Pancreas (tissue), 10 donors: ENCODE results near the gene KRT4. TPM values are rescaled to one million over a fixed set of nuclear protein-coding genes. Genes with fewer than 3 reads are reported as not detected.

ENCODE experiments used
- ATAC-seq, 4 donors: fragments of 200-7000 bp; cut with Tn5 transposase; one replicate each; pipeline versions ENCODE4 v1.8.0 to v1.9.1; 2020; ENCODE audit warnings: mild to moderate bottlenecking in 4 of 4, moderate library complexity in 4 of 4
- DNase-seq, 6 donors: peaks; one replicate each; pipeline ENCODE4 v3.0.0-alpha.2; 2020
- FAIRE-seq: peaks from 2 replicates; lab custom pipeline; 2012; peaks lifted over from hg19 to GRCh38; lab: Jason Lieb, UNC
- H3K27ac ChIP-seq, 4 donors: fragments of 200-600 bp; sonication (generic); 1 replicate in 3 of 4; 2 replicates in 1 of 4; pipeline versions ENCODE4 v1.5.0 to v1.8.0; 2020
- H3K27me3 ChIP-seq, 4 donors: fragments of 200-600 bp; one replicate each; pipeline ENCODE4 v1.8.0; 2021
- H3K36me3 ChIP-seq, 3 donors: fragments of 200-600 bp; sonication (generic) in 1 of 3; one replicate each; pipeline versions ENCODE4 v1.5.0 to v1.8.0; 2020 to 2021
- H3K4me1 ChIP-seq, 3 donors: fragments of 200-600 bp; one replicate each; pipeline ENCODE4 v1.8.0; 2021
- H3K4me3 ChIP-seq, 4 donors: fragments of 200-600 bp; sonication (generic) in 2 of 4; one replicate each; pipeline versions ENCODE4 v1.5.0 to v1.8.0; 2020 to 2021
- H3K9me3 ChIP-seq, 4 donors: fragments of 200-600 bp; one replicate each; pipeline ENCODE4 v1.8.0; 2021
- CTCF ChIP-seq, 4 donors: fragments of 200-600 bp; sonication (generic) in 3 of 4; IDR thresholded peaks; one replicate each; pipeline versions ENCODE4 v1.5.0 to v1.8.0; 2021; ENCODE audit warnings: antibody characterized with exemption in 4 of 4
- WGBS, 2 donors: extraction: QIAGEN DNeasy Blood & Tissue Kit; methylation state at CpG; one replicate each; pipeline ENCODE4 v1.1.7; 2013; 5-methylcytosine and 5-hydroxymethylcytosine counted together
- intact Hi-C, 3 donors: fragments of 100-400 bp; cut with DNase I; formaldehyde crosslinking; loops; one replicate each; pipeline versions ENCODE4 v1.11.1 to v1.14.2; 2022
- polyA plus RNA-seq, 2 donors: library from polyadenylated mRNA; stranded (reverse); fragments of 200-250 nt; gene quantifications; one replicate each; pipeline ENCODE4 v1.2.3, GENCODE V29; 2013
- total RNA-seq, 6 donors: library from RNA; stranded (reverse); fragmentation: NEBNext Ultra II Directional in 4 of 6; extraction: Animal tissue kit (Norgen Biotek cat#: 25700) in 4 of 6; gene quantifications; one replicate each; pipeline versions ENCODE4 v1.2.1 to v1.2.4, GENCODE V29; 2021 to 2023
- donor health status: healthy with polysubstance abuse.
- donor health status: DM: no; HTN: no; CAD: no; lungs with moderate emphysema.
- donor health status: DM: no; HTN: no; CAD: no.
- donor health status: control.
- donor health status: control.
- donor health status: Bipolar disorder and iron deficiency.
- donor health status: DM: yes; HTN: yes; CAD: no.
- donor health status: DM: no; HTN: no; CAD: no.
- donor health status: DM: no; HTN: no; CAD: no.
- donor health status: DM: yes; HTN: yes; CAD: no.

The KRT4 gene
- total and polyA plus RNA-seq, 8 donors, result 0.09 to 1.9 (median 0.26) TPM; not detected in 1

- H3K9me3 ChIP-seq, result no peaks in the 10 kb centered on the region
- intact Hi-C loops, result no loop called here
- DNase-seq (no peak), FAIRE-seq (no peak), ATAC-seq (no peak)
- no peaks in the 10 kb centered on the region for H3K4me1 ChIP-seq
- no peaks in the 10 kb centered on the region for H3K36me3 ChIP-seq
- no peak for TF ChIP-seq CTCF (IDR thresholded peaks at IDR 0.05)
- no peaks in the 10 kb centered on the region for H3K27me3 ChIP-seq
- WGBS, 2 donors, result 62 to 68% methylated on average over 16 of the region's 16 CpGs
- H3K4me3 ChIP-seq, result no peak overlapping the region
- H3K27ac ChIP-seq, result no peak overlapping the region
These were observed 9.0 kb upstream of the KRT4 start for GRCh38 chr12:52822771-52823510.

- no peak overlapping the region for H3K27ac ChIP-seq
- intact Hi-C loops, result no loop called here
- no peaks in the 10 kb centered on the region for H3K9me3 ChIP-seq
- DNase-seq (no peak), ATAC-seq (peak in 3 of 4 donors; percentile 34 to 59 (median 36)), FAIRE-seq (no peak)
- no peak for TF ChIP-seq CTCF (IDR thresholded peaks at IDR 0.05)
- H3K4me1 ChIP-seq, result no peaks in the 10 kb centered on the region
- WGBS, 2 donors, result 71 to 78% methylated on average over 10 of the region's 10 CpGs
- H3K4me3 ChIP-seq, result no peak overlapping the region
- H3K27me3 ChIP-seq, result no peaks in the 10 kb centered on the region
- H3K36me3 ChIP-seq, result no peaks in the 10 kb centered on the region
These were observed 8.1 kb upstream of the KRT4 start for GRCh38 chr12:52821826-52822660.

GRCh38 chr12:52821071-52821730, 7.3 kb upstream of the KRT4 start:
- WGBS, 2 donors, result 64 to 81% methylated on average over 4 of the region's 4 CpGs
- ATAC-seq, result no peak
- no peaks in the 10 kb centered on the region for H3K9me3 ChIP-seq
- DNase-seq, result no peak
- no peak for FAIRE-seq
- H3K27me3 ChIP-seq, result no peaks in the 10 kb centered on the region
- H3K4me3 ChIP-seq, result no peak overlapping the region
- intact Hi-C loops, result no loop called here
- H3K4me1 ChIP-seq, result no peaks in the 10 kb centered on the region
- no peak overlapping the region for H3K27ac ChIP-seq
- H3K36me3 ChIP-seq, result no peaks in the 10 kb centered on the region
- no peak for TF ChIP-seq CTCF (IDR thresholded peaks at IDR 0.05)

- no peak for TF ChIP-seq CTCF (IDR thresholded peaks at IDR 0.05)
- ATAC-seq, result no peak
- Histone ChIP-seq H3K27ac (no peak overlapping the region), H3K9me3 (no peaks in the 10 kb centered on the region), H3K27me3 (no peaks in the 10 kb centered on the region), H3K36me3 (no peaks in the 10 kb centered on the region), H3K4me3 (no peak overlapping the region), H3K4me1 (no peaks in the 10 kb centered on the region)
- intact Hi-C loops, result no loop called here
- no peak for FAIRE-seq
- DNase-seq, result no peak
- WGBS, 2 donors, result 84 to 87% methylated on average over 6 of the region's 6 CpGs
These were observed 6.6 kb upstream of the KRT4 start for GRCh38 chr12:52820521-52820920.
